RPMI8226 (cell line): ENCODE measurements around the gene SH3PXD2A.

ENCODE experiments used
- DNase-seq: peaks from one replicate; pipeline ENCODE4 v3.0.0-alpha.2; 2015

The SH3PXD2A gene

GRCh38 chr10:103593022-103593570 lies 262.3 kb downstream of the SH3PXD2A start:
- no peak for DNase-seq

GRCh38 chr10:103592186-103593021 lies 263.0 kb downstream of the SH3PXD2A start:
- peak; percentile 51 for DNase-seq

GRCh38 chr10:103590744-103591291 lies 264.6 kb downstream of the SH3PXD2A start:
- DNase-seq: no peak

- no peak for DNase-seq
These were observed 265.3 kb downstream of the SH3PXD2A start for GRCh38 chr10:103590060-103590459.

- DNase-seq: no peak
These were observed 266.2 kb downstream of the SH3PXD2A start for GRCh38 chr10:103589074-103589630.

GRCh38 chr10:103587073-103587472 lies 268.3 kb downstream of the SH3PXD2A start:
- DNase-seq: no peak

GRCh38 chr10:103585011-103585405 lies 270.4 kb downstream of the SH3PXD2A start:
- DNase-seq: no peak

GRCh38 chr10:103584216-103585010 lies 271.0 kb downstream of the SH3PXD2A start:
- peak; percentile 78 for DNase-seq

- DNase-seq: no peak
These were observed 271.5 kb downstream of the SH3PXD2A start for GRCh38 chr10:103583871-103584215.

GRCh38 chr10:103582331-103583123 lies 272.8 kb downstream of the SH3PXD2A start:
- no peak for DNase-seq

- DNase-seq: no peak
These were observed 273.9 kb downstream of the SH3PXD2A start for GRCh38 chr10:103581499-103581898.

- DNase-seq: no peak
These were observed 274.9 kb downstream of the SH3PXD2A start for GRCh38 chr10:103580430-103580829.

GRCh38 chr10:103580011-103580410 lies 275.4 kb downstream of the SH3PXD2A start:
- DNase-seq: no peak

GRCh38 chr10:103578782-103579382 lies 276.5 kb downstream of the SH3PXD2A start:
- DNase-seq: peak; percentile 42

- DNase-seq: no peak
These were observed 278.5 kb downstream of the SH3PXD2A start for GRCh38 chr10:103576862-103577261.

- no peak for DNase-seq
These were observed 279.3 kb downstream of the SH3PXD2A start for GRCh38 chr10:103576076-103576471.

- no peak for DNase-seq
These were observed 279.8 kb downstream of the SH3PXD2A start for GRCh38 chr10:103575416-103576075.

- no peak for DNase-seq
These were observed 281.0 kb downstream of the SH3PXD2A start for GRCh38 chr10:103574097-103575061.

GRCh38 chr10:103573205-103573487 lies 282.2 kb downstream of the SH3PXD2A start:
- DNase-seq: no peak
